ENCODE measurements around the gene HOXC9.

- TF ChIP-seq ELK4 (IDR thresholded peaks at IDR 0.05; ENCODE audit: borderline replicate concordance, low read depth, low read length) = no peak
- TF ChIP-seq SETDB1 (IDR thresholded peaks at IDR 0.05; ENCODE audit: insufficient read length, low read length) = no peak
- TF ChIP-seq ZNF10 (tag by site-specific recombination; IDR thresholded peaks at IDR 0.05) = no peak
- TF ChIP-seq ZNF121 (tag by site-specific recombination; IDR thresholded peaks at IDR 0.05) = no peak
- no peak for TF ChIP-seq ZBTB8A (tag by site-specific recombination; IDR thresholded peaks at IDR 0.05)
- TF ChIP-seq CTCF (tag by site-specific recombination; IDR thresholded peaks at IDR 0.05) = no peak
- TF ChIP-seq ZNF16 (tag by site-specific recombination; IDR thresholded peaks at IDR 0.05; ENCODE audit: low read depth) = no peak
- TF ChIP-seq KLF8 (tag by site-specific recombination; IDR thresholded peaks at IDR 0.05) = no peak
- no peak for TF ChIP-seq ZNF830 (tag by site-specific recombination; IDR thresholded peaks at IDR 0.05; ENCODE audit: low read depth)
Observed at GRCh38 chr12:53986686-53987483, 13.1 kb upstream of the HOXC9 start.

All from HEK293 (cell line).